ENCODE data around the gene KCTD5.

Gene KCTD5

DNA sequence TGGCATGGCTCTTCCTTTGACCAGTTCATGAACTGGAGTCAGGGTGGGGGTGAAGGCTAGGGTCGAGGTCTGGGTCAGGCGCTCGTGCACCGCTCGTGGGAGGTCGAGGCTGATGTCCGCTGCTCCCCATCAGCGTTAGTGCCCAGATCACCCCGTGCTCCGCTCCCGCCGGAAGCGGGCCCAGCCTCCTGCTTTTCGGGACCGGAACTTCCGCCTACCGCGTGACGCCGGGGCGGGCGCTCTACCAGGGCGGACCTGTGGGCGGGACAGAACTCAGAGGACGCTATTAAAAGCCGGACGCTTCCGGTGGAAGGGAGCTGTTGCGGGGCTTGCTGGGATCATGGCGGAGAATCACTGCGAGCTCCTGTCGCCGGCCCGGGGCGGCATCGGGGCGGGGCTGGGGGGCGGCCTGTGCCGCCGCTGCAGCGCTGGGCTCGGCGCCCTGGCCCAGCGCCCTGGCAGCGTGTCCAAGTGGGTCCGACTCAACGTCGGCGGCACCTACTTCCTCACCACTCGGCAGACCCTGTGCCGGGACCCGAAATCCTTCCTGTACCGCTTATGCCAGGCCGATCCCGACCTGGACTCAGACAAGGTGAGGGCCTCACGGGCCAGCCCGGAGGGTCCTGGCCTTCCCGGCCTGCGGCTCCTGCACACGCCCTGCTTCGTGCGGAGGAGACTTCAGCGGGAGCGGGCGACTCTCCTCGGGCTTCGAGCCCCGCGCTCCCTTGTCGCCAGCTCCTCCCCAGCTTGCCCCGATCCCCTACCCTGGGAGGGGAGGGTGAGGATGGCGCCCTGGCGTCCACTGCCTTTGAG lies at the start of gene KCTD5 (continued):
- peak; percentile 33; the same call in 1 of the 2 replicates for TF ChIP-seq FEZF1 (tag by site-specific recombination; IDR thresholded peaks at IDR 0.05)
- TF ChIP-seq IKZF3 (tag by site-specific recombination; IDR thresholded peaks at IDR 0.05), result peak; percentile 41; the same call in 1 of the 2 replicates
- no peak for TF ChIP-seq ZNF416 (tag by site-specific recombination; IDR thresholded peaks at IDR 0.05)
- TF ChIP-seq, protein P1, sequence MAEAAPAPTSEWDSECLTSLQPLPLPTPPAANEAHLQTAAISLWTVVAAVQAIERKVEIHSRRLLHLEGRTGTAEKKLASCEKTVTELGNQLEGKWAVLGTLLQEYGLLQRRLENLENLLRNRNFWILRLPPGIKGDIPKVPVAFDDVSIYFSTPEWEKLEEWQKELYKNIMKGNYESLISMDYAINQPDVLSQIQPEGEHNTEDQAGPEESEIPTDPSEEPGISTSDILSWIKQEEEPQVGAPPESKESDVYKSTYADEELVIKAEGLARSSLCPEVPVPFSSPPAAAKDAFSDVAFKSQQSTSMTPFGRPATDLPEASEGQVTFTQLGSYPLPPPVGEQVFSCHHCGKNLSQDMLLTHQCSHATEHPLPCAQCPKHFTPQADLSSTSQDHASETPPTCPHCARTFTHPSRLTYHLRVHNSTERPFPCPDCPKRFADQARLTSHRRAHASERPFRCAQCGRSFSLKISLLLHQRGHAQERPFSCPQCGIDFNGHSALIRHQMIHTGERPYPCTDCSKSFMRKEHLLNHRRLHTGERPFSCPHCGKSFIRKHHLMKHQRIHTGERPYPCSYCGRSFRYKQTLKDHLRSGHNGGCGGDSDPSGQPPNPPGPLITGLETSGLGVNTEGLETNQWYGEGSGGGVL (tag by site-specific recombination; IDR thresholded peaks at IDR 0.05), result peak; percentile 38; the same call in 1 of the 2 replicates
- peak; percentile 98 for TF ChIP-seq ZNF561 (tag by site-specific recombination; IDR thresholded peaks at IDR 0.05; ENCODE audit: borderline replicate concordance)
- peak; percentile 93 for TF ChIP-seq YY2 (tag by site-specific recombination; IDR thresholded peaks at IDR 0.05)
- TF ChIP-seq GLI4 (tag by site-specific recombination; IDR thresholded peaks at IDR 0.05), result peak; percentile 80; the same call in 1 of the 2 replicates
- TF ChIP-seq EGR2 (tag by site-specific recombination; IDR thresholded peaks at IDR 0.05; ENCODE audit: low read depth), result peak; percentile 93
- peak; percentile 94 for TF ChIP-seq KLF10 (tag by site-specific recombination; IDR thresholded peaks at IDR 0.05)
- TF ChIP-seq ZNF555 (tag by site-specific recombination; conservative IDR thresholded peaks at IDR 0.05), result no peak
- peak; percentile 98 for TF ChIP-seq ZNF660 (tag by site-specific recombination; IDR thresholded peaks at IDR 0.05)
- TF ChIP-seq ZNF624 (tag by site-specific recombination; IDR thresholded peaks at IDR 0.05), result no peak
- no peak for TF ChIP-seq HOXC10 (CRISPR knock-in tag; IDR thresholded peaks at IDR 0.05)
- TF ChIP-seq ZNF654 (tag by site-specific recombination; IDR thresholded peaks at IDR 0.05; ENCODE audit: low read depth), result no peak
- TF ChIP-seq, protein P2, sequence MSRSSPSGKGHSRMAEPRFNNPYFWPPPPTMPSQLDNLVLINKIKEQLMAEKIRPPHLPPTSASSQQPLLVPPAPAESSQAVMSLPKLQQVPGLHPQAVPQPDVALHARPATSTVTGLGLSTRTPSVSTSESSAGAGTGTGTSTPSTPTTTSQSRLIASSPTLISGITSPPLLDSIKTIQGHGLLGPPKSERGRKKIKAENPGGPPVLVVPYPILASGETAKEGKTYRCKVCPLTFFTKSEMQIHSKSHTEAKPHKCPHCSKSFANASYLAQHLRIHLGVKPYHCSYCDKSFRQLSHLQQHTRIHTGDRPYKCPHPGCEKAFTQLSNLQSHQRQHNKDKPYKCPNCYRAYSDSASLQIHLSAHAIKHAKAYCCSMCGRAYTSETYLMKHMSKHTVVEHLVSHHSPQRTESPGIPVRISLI (tag by site-specific recombination; IDR thresholded peaks at IDR 0.05), result no peak
- TF ChIP-seq ZFP69B (tag by site-specific recombination; IDR thresholded peaks at IDR 0.05), result peak; percentile 96
- no peak for TF ChIP-seq ZNF529 (tag by site-specific recombination; IDR thresholded peaks at IDR 0.05; ENCODE audit: insufficient replicate concordance)
- TF ChIP-seq, protein P3, sequence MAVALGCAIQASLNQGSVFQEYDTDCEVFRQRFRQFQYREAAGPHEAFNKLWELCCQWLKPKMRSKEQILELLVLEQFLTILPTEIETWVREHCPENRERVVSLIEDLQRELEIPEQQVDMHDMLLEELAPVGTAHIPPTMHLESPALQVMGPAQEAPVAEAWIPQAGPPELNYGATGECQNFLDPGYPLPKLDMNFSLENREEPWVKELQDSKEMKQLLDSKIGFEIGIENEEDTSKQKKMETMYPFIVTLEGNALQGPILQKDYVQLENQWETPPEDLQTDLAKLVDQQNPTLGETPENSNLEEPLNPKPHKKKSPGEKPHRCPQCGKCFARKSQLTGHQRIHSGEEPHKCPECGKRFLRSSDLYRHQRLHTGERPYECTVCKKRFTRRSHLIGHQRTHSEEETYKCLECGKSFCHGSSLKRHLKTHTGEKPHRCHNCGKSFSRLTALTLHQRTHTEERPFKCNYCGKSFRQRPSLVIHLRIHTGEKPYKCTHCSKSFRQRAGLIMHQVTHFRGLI (tag by site-specific recombination; IDR thresholded peaks at IDR 0.05), result peak; percentile 51; the same call in 1 of the 2 replicates
- TF ChIP-seq ZNF169 (tag by site-specific recombination; IDR thresholded peaks at IDR 0.05), result no peak
- TF ChIP-seq MYNN (tag by site-specific recombination; IDR thresholded peaks at IDR 0.05; ENCODE audit: borderline replicate concordance), result peak; percentile 53; the same call in 1 of the 2 replicates
- peak; percentile 97 for TF ChIP-seq ZBTB1 (tag by site-specific recombination; IDR thresholded peaks at IDR 0.05)
- TF ChIP-seq ZNF664 (tag by site-specific recombination; IDR thresholded peaks at IDR 0.05), result peak; percentile 40; the same call in 1 of the 2 replicates
- no peak for TF ChIP-seq ZNF670 (tag by site-specific recombination; IDR thresholded peaks at IDR 0.05; ENCODE audit: low read depth)
- TF ChIP-seq, protein P4, sequence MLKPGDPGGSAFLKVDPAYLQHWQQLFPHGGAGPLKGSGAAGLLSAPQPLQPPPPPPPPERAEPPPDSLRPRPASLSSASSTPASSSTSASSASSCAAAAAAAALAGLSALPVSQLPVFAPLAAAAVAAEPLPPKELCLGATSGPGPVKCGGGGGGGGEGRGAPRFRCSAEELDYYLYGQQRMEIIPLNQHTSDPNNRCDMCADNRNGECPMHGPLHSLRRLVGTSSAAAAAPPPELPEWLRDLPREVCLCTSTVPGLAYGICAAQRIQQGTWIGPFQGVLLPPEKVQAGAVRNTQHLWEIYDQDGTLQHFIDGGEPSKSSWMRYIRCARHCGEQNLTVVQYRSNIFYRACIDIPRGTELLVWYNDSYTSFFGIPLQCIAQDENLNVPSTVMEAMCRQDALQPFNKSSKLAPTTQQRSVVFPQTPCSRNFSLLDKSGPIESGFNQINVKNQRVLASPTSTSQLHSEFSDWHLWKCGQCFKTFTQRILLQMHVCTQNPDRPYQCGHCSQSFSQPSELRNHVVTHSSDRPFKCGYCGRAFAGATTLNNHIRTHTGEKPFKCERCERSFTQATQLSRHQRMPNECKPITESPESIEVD (tag by site-specific recombination; IDR thresholded peaks at IDR 0.05), result no peak
- TF ChIP-seq ZNF521 (tag by site-specific recombination; IDR thresholded peaks at IDR 0.05), result no peak
- peak; percentile 92 for TF ChIP-seq ZNF501 (tag by site-specific recombination; IDR thresholded peaks at IDR 0.05)
- no peak for TF ChIP-seq ZNF174 (tag by site-specific recombination; IDR thresholded peaks at IDR 0.05)
- TF ChIP-seq ZFP3 (tag by site-specific recombination; IDR thresholded peaks at IDR 0.05; ENCODE audit: low read depth), result no peak
- TF ChIP-seq, protein P5, sequence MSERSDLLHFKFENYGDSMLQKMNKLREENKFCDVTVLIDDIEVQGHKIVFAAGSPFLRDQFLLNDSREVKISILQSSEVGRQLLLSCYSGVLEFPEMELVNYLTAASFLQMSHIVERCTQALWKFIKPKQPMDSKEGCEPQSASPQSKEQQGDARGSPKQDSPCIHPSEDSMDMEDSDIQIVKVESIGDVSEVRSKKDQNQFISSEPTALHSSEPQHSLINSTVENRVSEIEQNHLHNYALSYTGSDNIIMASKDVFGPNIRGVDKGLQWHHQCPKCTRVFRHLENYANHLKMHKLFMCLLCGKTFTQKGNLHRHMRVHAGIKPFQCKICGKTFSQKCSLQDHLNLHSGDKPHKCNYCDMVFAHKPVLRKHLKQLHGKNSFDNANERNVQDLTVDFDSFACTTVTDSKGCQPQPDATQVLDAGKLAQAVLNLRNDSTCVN (tag by site-specific recombination; optimal IDR thresholded peaks at IDR 0.05), result peak; percentile 64
